ENCODE measurements around the gene TFDP1.

TFDP1 gene

GRCh38 chr13:113567681-113568080, 16.9 kb upstream of the TFDP1 start:
- TF ChIP-seq CTCF (IDR thresholded peaks at IDR 0.05): no peak
- no peak overlapping the region for H3K4me3 ChIP-seq
- H3K27ac ChIP-seq: no peak overlapping the region
- DNase-seq (ENCODE audit: low spot score): peak; percentile 40

DNA sequence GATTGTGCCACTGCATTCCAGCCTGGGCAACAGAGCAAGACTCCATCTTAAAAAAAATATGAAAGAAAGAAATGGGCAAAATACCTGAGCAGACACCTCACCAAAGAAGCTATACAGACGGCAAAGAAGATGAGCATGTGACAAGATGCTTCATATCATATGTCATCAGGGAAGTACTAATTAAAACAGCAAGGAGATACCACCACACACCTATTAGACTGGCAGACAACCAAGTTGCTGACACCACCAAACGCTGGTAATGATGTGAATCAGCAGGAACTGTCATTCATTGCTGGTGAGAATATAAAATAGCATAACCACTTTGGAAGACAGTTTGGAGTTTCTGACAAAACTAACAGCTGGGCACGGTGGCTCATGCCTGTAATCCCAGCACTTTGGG, 11.5 kb upstream of the TFDP1 start:
- no peak overlapping the region for H3K4me3 ChIP-seq
- H3K27ac ChIP-seq: no peak overlapping the region
- TF ChIP-seq CTCF (IDR thresholded peaks at IDR 0.05): no peak
- DNase-seq (ENCODE audit: low spot score): no peak

GRCh38 chr13:113576597-113576996, 8.0 kb upstream of the TFDP1 start:
- H3K4me3 ChIP-seq: no peak overlapping the region
- no peak for TF ChIP-seq CTCF (IDR thresholded peaks at IDR 0.05)
- DNase-seq (ENCODE audit: low spot score): no peak
- H3K27ac ChIP-seq: no peak overlapping the region

DNA sequence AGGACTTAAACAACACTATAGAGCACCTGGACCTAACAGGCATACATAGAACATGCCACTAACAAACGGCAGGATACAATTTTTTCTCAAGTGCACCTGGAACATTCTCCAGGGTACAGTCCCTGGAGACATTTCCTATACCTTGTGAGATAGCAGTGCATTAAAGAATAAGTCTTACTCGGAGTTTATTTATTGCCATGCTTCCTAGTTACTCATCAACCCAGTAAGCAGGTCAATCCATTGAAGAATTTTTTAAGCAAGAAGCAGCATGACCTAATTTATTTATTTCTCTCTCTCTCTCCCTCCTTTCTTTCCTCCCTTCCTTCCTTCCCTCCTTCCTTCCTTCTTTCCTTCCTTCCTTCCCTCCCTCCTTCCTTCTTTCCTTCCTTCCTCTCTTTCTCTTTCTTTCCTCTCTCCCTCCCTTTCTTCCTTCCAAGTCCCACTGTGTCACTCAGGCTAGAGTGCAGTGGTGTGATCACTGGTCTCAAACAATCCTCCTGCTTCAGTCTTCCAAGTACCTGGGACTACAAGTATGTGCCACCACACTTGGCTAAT, 6.6 kb upstream of the TFDP1 start:
- TF ChIP-seq CTCF (IDR thresholded peaks at IDR 0.05): no peak
- DNase-seq (ENCODE audit: low spot score): no peak
- Histone ChIP-seq H3K4me3 (no peak overlapping the region), H3K27ac (no peak overlapping the region)

GRCh38 chr13:113579686-113580085, 4.9 kb upstream of the TFDP1 start:
- H3K27ac ChIP-seq: no peak overlapping the region
- no peak overlapping the region for H3K4me3 ChIP-seq
- TF ChIP-seq CTCF (IDR thresholded peaks at IDR 0.05): no peak
- no peak for DNase-seq (ENCODE audit: low spot score)

- Histone ChIP-seq H3K27ac (no peak overlapping the region), H3K4me3 (no peak overlapping the region)
- TF ChIP-seq CTCF (IDR thresholded peaks at IDR 0.05): no peak
- DNase-seq (ENCODE audit: low spot score): peak; percentile 24
Observed at GRCh38 chr13:113581871-113582270, 2.7 kb upstream of the TFDP1 start.

DNA sequence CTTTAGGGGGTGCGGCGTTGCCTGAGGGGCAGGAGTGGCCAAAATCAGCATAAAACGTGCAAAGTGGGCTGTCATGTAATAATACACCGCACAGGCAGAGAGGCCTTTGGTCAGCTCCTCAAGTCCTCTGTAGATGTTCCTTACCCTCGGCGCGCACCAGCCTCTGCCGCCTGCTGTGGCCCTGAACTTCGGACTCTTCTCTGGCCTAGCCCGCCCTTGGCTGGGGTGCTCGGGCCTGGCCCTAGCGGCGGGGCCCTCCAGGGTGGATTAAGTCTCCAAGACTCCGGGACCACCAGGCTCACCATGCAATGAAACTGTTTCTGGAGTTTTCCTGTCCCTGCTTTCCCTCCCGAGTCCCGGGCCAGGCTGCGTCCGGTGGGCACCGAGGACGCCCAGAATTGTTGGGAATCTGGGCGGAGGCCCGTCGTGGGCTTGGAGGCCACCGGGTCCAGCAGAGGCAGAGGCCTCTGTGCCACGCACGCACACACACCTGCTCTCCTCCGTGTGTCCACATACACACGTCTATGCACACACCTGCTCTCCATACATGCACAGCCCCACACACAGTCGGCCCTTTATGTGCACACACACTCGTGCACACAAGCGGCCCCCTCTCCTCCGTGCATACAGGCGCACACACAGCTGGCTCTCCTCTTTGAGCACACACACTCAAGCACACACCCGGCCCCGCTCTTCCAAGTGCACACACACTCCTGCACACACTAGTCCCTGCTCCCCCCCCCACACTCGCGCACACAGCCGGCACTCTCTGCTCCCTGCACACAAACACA, 1.5 kb upstream of the TFDP1 start:
- DNase-seq (ENCODE audit: low spot score): peak; percentile 67
- Histone ChIP-seq H3K27ac (no peak overlapping the region), H3K4me3 (no peak overlapping the region)
- TF ChIP-seq CTCF (IDR thresholded peaks at IDR 0.05): no peak
